ENCODE measurements around the gene DYDC2. TPM values are rescaled to one million over a fixed set of nuclear protein-coding genes. Genes with fewer than 3 reads are reported as not detected.

DYDC2 gene
- total and polyA plus RNA-seq, 2 of the 4 experiments (the other 2 are of a cell fraction) = not detected

DNA sequence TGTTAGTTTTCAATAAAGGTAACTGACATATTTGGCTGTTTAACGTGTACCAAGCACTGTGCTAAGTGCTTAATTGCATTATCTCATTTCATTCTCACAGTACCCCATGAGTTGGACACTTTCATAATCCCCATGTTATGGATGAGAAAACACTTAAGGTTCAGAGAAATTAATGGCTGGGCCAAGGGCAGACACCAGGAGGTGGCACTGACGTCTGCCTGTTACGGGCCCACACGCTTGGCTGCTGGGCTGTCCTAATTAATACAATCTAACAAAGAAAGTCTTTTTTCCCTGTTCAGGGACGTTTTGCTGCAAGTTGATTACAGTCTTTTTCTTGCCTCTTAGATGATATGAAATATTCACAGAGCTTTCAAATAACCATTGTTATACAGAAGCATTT is 16.1 kb downstream of the DYDC2 start:
- Histone ChIP-seq H3K36me3 (ENCODE audit: control insufficient read depth, insufficient read depth, low read length) (no peaks in the 10 kb centered on the region), H4K5ac (ENCODE audit: low read depth, low read length) (no peak overlapping the region), H2AFZ (replicated peaks; ENCODE audit: low read length, poor library complexity) (no peak overlapping the region), H3K4me1 (ENCODE audit: control insufficient read depth, insufficient read depth, low read length) (no peaks in the 10 kb centered on the region), H3K14ac (replicated peaks; ENCODE audit: low read depth, low read length) (no peak overlapping the region), H3K56ac (ENCODE audit: extremely low read depth, insufficient read depth, low read length) (no peak overlapping the region), H3K9me3 (ENCODE audit: control insufficient read depth, insufficient read depth, low read length) (no peaks in the 10 kb centered on the region), H3K27me3 (ENCODE audit: control insufficient read depth, insufficient read depth, low read length) (no peaks in the 10 kb centered on the region; the same call in 1 of the 2 replicates), H3K27ac (ENCODE audit: insufficient read depth, low read length) (no peak overlapping the region), H3K79me1 (ENCODE audit: low read depth in 1 of 2, low read length in 2 of 2) (no peaks in the 10 kb centered on the region), H3K23ac (ENCODE audit: low read depth, low read length) (no peak overlapping the region), H2AK9ac (replicated peaks; ENCODE audit: low read depth, low read length, poor library complexity) (no peak overlapping the region), H2BK5ac (ENCODE audit: low read depth, low read length, poor library complexity, severe bottlenecking) (no peak overlapping the region), H3K4me2 (ENCODE audit: low read depth, low read length) (no peak overlapping the region), H3K4me3 (ENCODE audit: insufficient read depth, low read depth, low read length) (no peak overlapping the region), H3K18ac (ENCODE audit: low read depth, low read length) (no peak overlapping the region), H3K9me1 (ENCODE audit: insufficient read depth, low read length) (no peaks in the 10 kb centered on the region), H4K91ac (ENCODE audit: insufficient read depth, low read depth, low read length) (no peak overlapping the region), H3K9ac (ENCODE audit: low read depth, low read length) (no peak overlapping the region), H2BK20ac (ENCODE audit: low read depth, low read length) (no peak overlapping the region), H3K4ac (ENCODE audit: low read depth, low read length) (no peak overlapping the region), H2BK120ac (ENCODE audit: low read depth, low read length) (no peak overlapping the region), H2AK5ac (ENCODE audit: low read depth, low read length) (no peak overlapping the region), H4K8ac (ENCODE audit: low read depth in 2 of 2, low read length in 2 of 2) (no peak overlapping the region), H4K20me1 (ENCODE audit: insufficient read depth, low read length) (no peaks in the 10 kb centered on the region), H2BK15ac (ENCODE audit: low read depth, low read length) (no peak overlapping the region)
- POLR2A ChIA-PET (ENCODE audit: unreplicated experiment) = no interaction called here
- WGBS, 2 experiments (ENCODE audit: extremely low coverage in 2 of 2, insufficient read length in 1 of 2) = no CpG with 5 or more reads among the region's 5 CpGs
- CTCF ChIA-PET = no interaction called here
- ATAC-seq (ENCODE audit: low read depth) = no peak
- TF ChIP-seq, protein P1, sequence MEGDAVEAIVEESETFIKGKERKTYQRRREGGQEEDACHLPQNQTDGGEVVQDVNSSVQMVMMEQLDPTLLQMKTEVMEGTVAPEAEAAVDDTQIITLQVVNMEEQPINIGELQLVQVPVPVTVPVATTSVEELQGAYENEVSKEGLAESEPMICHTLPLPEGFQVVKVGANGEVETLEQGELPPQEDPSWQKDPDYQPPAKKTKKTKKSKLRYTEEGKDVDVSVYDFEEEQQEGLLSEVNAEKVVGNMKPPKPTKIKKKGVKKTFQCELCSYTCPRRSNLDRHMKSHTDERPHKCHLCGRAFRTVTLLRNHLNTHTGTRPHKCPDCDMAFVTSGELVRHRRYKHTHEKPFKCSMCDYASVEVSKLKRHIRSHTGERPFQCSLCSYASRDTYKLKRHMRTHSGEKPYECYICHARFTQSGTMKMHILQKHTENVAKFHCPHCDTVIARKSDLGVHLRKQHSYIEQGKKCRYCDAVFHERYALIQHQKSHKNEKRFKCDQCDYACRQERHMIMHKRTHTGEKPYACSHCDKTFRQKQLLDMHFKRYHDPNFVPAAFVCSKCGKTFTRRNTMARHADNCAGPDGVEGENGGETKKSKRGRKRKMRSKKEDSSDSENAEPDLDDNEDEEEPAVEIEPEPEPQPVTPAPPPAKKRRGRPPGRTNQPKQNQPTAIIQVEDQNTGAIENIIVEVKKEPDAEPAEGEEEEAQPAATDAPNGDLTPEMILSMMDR (conservative IDR thresholded peaks at IDR 0.05; ENCODE audit: low read depth, low read length) = no peak
- TF ChIP-seq FOS (IDR thresholded peaks at IDR 0.05; ENCODE audit: low read depth, low read length) (no peak), SMC3 (IDR thresholded peaks at IDR 0.05; ENCODE audit: low read depth, low read length) (no peak)
- dilution Hi-C loops (cut with HindIII; ENCODE audit: low sequenced_read_pairs, unreplicated experiment) = no loop called here
- in situ Hi-C loops (cut with MboI; ENCODE audit: low sequenced_read_pairs) = no loop called here
- intact Hi-C loops (cut with micrococcal nuclease) = no loop called here
- no peak for DNase-seq
- BruUV-seq (replicated peaks) = no TSS peak
